Measurements from ENCODE around the gene NACC2. TPM values are rescaled to one million over a fixed set of nuclear protein-coding genes. Genes with fewer than 3 reads are reported as not detected.

The NACC2 gene
- total and polyA plus RNA-seq, 2 donors (not counting 1 experiment from before 2014, with no cell fraction given), result 12.3 to 18.2 TPM

DNA sequence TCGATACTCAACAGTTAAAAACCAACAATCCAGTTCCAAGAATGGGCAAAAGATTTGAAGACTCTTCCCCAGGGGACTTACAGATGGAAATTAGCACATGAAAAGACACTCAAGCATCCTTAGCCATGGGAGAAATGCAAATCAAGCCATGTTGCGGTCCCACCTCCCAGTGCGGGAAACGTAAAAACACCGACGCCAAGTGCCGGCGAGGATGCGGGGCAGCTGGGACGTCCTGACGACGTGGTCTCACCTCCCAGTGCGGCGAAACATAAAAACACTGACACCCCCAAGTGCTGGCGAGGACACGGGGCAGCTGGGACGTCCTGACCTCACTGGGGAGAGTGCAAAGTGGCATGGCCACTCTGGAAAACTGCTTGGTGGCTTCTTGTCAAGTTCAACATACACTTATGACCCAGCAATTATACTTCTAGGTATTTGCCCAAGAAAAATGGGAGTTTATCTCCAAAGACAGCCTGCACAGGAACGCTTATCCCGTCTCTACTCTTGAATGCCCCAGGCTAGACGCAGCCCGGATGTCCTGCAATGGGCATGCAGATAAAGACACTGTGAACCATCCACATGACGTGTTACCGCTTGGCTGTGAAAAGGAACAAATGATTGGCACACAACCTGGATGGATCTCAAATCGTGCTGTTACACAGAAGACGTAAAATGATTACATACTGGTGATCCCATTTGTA lies 73.8 kb downstream of the NACC2 start:
- TF ChIP-seq CTCF (conservative IDR thresholded peaks at IDR 0.05 in 1 of 2, IDR thresholded peaks at IDR 0.05 in 1 of 2; ENCODE audit: low read depth in 1 of 2, low read length in 2 of 2), result no peak
- TF ChIP-seq EZH2 (IDR thresholded peaks at IDR 0.05; ENCODE audit: low read length, missing control alignments), result no peak
- Histone ChIP-seq H3K27me3 (ENCODE audit: control insufficient read depth, insufficient read depth, low read length) (no peaks in the 10 kb centered on the region), H3K4me1 (ENCODE audit: control insufficient read depth, extremely low read depth, insufficient read depth, low read length) (peaks cover 8% of the 10 kb centered on the region), H3K27ac (ENCODE audit: insufficient read depth, low read length) (no peak overlapping the region), H2AFZ (ENCODE audit: low read length) (no peak overlapping the region), H3K9ac (ENCODE audit: insufficient read depth, low read length) (no peak overlapping the region), H3K4me3 (replicated peaks in 1 of 4; ENCODE audit: control extremely low read depth in 1 of 4, insufficient read depth in 1 of 4, low read depth in 3 of 4, low read length in 4 of 4) (no peak overlapping the region), H3K9me3 (ENCODE audit: control insufficient read depth, insufficient read depth, low read depth, low read length) (no peaks in the 10 kb centered on the region), H4K20me1 (ENCODE audit: control insufficient read depth, extremely low read depth, insufficient read depth, low read length) (no peaks in the 10 kb centered on the region), H3K79me2 (ENCODE audit: control insufficient read depth, insufficient read depth, low read length) (no peaks in the 10 kb centered on the region), H3K36me3 (ENCODE audit: control insufficient read depth, insufficient read depth, low read length) (no peaks in the 10 kb centered on the region), H3K4me2 (ENCODE audit: extremely low read depth, insufficient read depth, low read length) (no peak overlapping the region)
- no peak for DNase-seq (ENCODE audit: low read depth in 2 of 2)

- H3K4me1 ChIP-seq (ENCODE audit: control insufficient read depth, extremely low read depth, insufficient read depth, low read length), result peaks cover 8% of the 10 kb centered on the region
- TF ChIP-seq CTCF (conservative IDR thresholded peaks at IDR 0.05 in 1 of 2, IDR thresholded peaks at IDR 0.05 in 1 of 2; ENCODE audit: low read depth in 1 of 2, low read length in 2 of 2) (no peak), EZH2 (IDR thresholded peaks at IDR 0.05; ENCODE audit: low read length, missing control alignments) (no peak)
- no peaks in the 10 kb centered on the region for H4K20me1 ChIP-seq (ENCODE audit: control insufficient read depth, extremely low read depth, insufficient read depth, low read length)
- H3K27me3 ChIP-seq (ENCODE audit: control insufficient read depth, insufficient read depth, low read length), result no peaks in the 10 kb centered on the region
- H3K4me3 ChIP-seq (replicated peaks in 1 of 4; ENCODE audit: control extremely low read depth in 1 of 4, insufficient read depth in 1 of 4, low read depth in 3 of 4, low read length in 4 of 4), result no peak overlapping the region
- DNase-seq (ENCODE audit: low read depth in 2 of 2), result no peak
- no peaks in the 10 kb centered on the region for H3K36me3 ChIP-seq (ENCODE audit: control insufficient read depth, insufficient read depth, low read length)
- H3K4me2 ChIP-seq (ENCODE audit: extremely low read depth, insufficient read depth, low read length), result no peak overlapping the region
- no peak overlapping the region for H3K9ac ChIP-seq (ENCODE audit: insufficient read depth, low read length)
- H3K79me2 ChIP-seq (ENCODE audit: control insufficient read depth, insufficient read depth, low read length), result no peaks in the 10 kb centered on the region
- H3K9me3 ChIP-seq (ENCODE audit: control insufficient read depth, insufficient read depth, low read depth, low read length), result no peaks in the 10 kb centered on the region
- no peak overlapping the region for H3K27ac ChIP-seq (ENCODE audit: insufficient read depth, low read length)
- no peak overlapping the region for H2AFZ ChIP-seq (ENCODE audit: low read length)
These were observed 74.4 kb downstream of the NACC2 start for GRCh38 chr9:136020671-136021070.

GRCh38 chr9:136020206-136020605 lies 74.9 kb downstream of the NACC2 start:
- no peak overlapping the region for H3K27ac ChIP-seq (ENCODE audit: insufficient read depth, low read length)
- H3K4me2 ChIP-seq (ENCODE audit: extremely low read depth, insufficient read depth, low read length), result no peak overlapping the region
- no peak overlapping the region for H3K4me3 ChIP-seq (replicated peaks in 1 of 4; ENCODE audit: control extremely low read depth in 1 of 4, insufficient read depth in 1 of 4, low read depth in 3 of 4, low read length in 4 of 4)
- peaks cover 8% of the 10 kb centered on the region for H3K4me1 ChIP-seq (ENCODE audit: control insufficient read depth, extremely low read depth, insufficient read depth, low read length)
- no peak overlapping the region for H3K9ac ChIP-seq (ENCODE audit: insufficient read depth, low read length)
- no peak for DNase-seq (ENCODE audit: low read depth in 2 of 2)
- no peak for TF ChIP-seq EZH2 (IDR thresholded peaks at IDR 0.05; ENCODE audit: low read length, missing control alignments)
- TF ChIP-seq CTCF (conservative IDR thresholded peaks at IDR 0.05 in 1 of 2, IDR thresholded peaks at IDR 0.05 in 1 of 2; ENCODE audit: low read depth in 1 of 2, low read length in 2 of 2), result no peak
- no peaks in the 10 kb centered on the region for H3K79me2 ChIP-seq (ENCODE audit: control insufficient read depth, insufficient read depth, low read length)
- no peaks in the 10 kb centered on the region for H3K36me3 ChIP-seq (ENCODE audit: control insufficient read depth, insufficient read depth, low read length)
- H3K27me3 ChIP-seq (ENCODE audit: control insufficient read depth, insufficient read depth, low read length), result no peaks in the 10 kb centered on the region
- no peaks in the 10 kb centered on the region for H4K20me1 ChIP-seq (ENCODE audit: control insufficient read depth, extremely low read depth, insufficient read depth, low read length)
- H3K9me3 ChIP-seq (ENCODE audit: control insufficient read depth, insufficient read depth, low read depth, low read length), result no peaks in the 10 kb centered on the region
- no peak overlapping the region for H2AFZ ChIP-seq (ENCODE audit: low read length)

All from fibroblast of lung (primary cell).